B cell (primary cell): Measurements from ENCODE around the gene C19orf73. TPM values are rescaled to one million over a fixed set of nuclear protein-coding genes. Genes with fewer than 3 reads are reported as not detected.
"Not testable (repeated sequence)": the region's sequence is repeated elsewhere in the genome, so short reads cannot be mapped to it uniquely, and the experiment has no call there.

Experiments used
- ATAC-seq: fragments of 200-7000 bp; cut with Tn5 transposase; one replicate; pipeline ENCODE4 v1.10.0; 2021; ENCODE audit warnings: low read depth, mild to moderate bottlenecking, moderate number of reproducible peaks, moderate library complexity
- CTCF ChIA-PET: fragments of 350-600 bp; sonication (Branson Sonifier 250); formaldehyde crosslinking; loops from one replicate; lab custom pipeline; 2021; ENCODE audit warnings: antibody characterized with exemption, inconsistent platforms; lab: Charles Lee
- POLR2A ChIA-PET: fragments of 350-600 bp; sonication (Branson Sonifier 250); formaldehyde crosslinking; loops from one replicate; lab custom pipeline; 2021; ENCODE audit warnings: antibody characterized with exemption; lab: Charles Lee
- DNase-seq: peaks from one replicate; pipeline ENCODE4 v3.0.0; 2013
- H2AFZ ChIP-seq: 2 replicates; pipeline ENCODE4 v1.6.1; 2012; ENCODE audit warnings: mild to moderate bottlenecking, low read depth, low read length; ENCODE audit not compliant: insufficient read depth, poor library complexity, severe bottlenecking
- H3K27ac ChIP-seq, 2 donors: 1 replicate in 1 of 2; 2 replicates in 1 of 2; pipeline ENCODE4 v1.5.1; 2012 to 2013; ENCODE audit warnings: low read length in 2 of 2, mild to moderate bottlenecking in 2 of 2, moderate library complexity in 1 of 2
- H3K27me3 ChIP-seq, 4 experiments: fragments of 200-600 bp in 1 of 4; sonication (generic) in 1 of 4; replicated peaks in 1 of 4; 1 replicate in 2 of 4; 2 replicates in 2 of 4; pipeline versions ENCODE4 v1.6.1 to v1.7.0; 2013 to 2016; ENCODE audit warnings: low read length in 3 of 4, mild to moderate bottlenecking in 2 of 4, mixed read lengths in 1 of 4, moderate library complexity in 1 of 4; ENCODE audit not compliant: insufficient read depth in 4 of 4, control insufficient read depth in 3 of 4; ENCODE audit errors: control extremely low read depth in 1 of 4
- H3K36me3 ChIP-seq, 2 experiments: replicated peaks in 1 of 2; 1 replicate in 1 of 2; 2 replicates in 1 of 2; pipeline versions ENCODE4 v1.6.1 to v1.7.1; 2013; ENCODE audit warnings: low read length in 1 of 2; ENCODE audit not compliant: insufficient read depth in 2 of 2, control insufficient read depth in 1 of 2; ENCODE audit errors: control extremely low read depth in 1 of 2, extremely low read depth in 1 of 2
- H3K4me1 ChIP-seq, 2 donors: fragments of 200-600 bp in 1 of 2; sonication (generic) in 1 of 2; 1 replicate in 1 of 2; 2 replicates in 1 of 2; pipeline versions ENCODE4 v1.5.1 to v1.6.1; 2013 to 2017; ENCODE audit warnings: low read length in 2 of 2; ENCODE audit not compliant: control insufficient read depth in 2 of 2, insufficient read depth in 2 of 2
- H3K4me2 ChIP-seq: replicated peaks from 2 replicates; pipeline ENCODE3; 2012; ENCODE audit warnings: mild to moderate bottlenecking, low read depth, low read length; ENCODE audit not compliant: poor library complexity, severe bottlenecking
- H3K4me3 ChIP-seq, 5 experiments: fragments of 200-600 bp in 1 of 5; sonication (generic) in 1 of 5; 1 replicate in 3 of 5; 2 replicates in 2 of 5; pipeline versions ENCODE4 v1.5.1 to v1.7.0; 2011 to 2016; ENCODE audit warnings: low read length in 4 of 5, mild to moderate bottlenecking in 4 of 5, low read depth in 2 of 5, control low read depth in 1 of 5, moderate library complexity in 1 of 5; ENCODE audit not compliant: insufficient read depth in 1 of 5; ENCODE audit errors: control extremely low read depth in 1 of 5, extremely low read depth in 1 of 5
- H3K79me2 ChIP-seq: fragments of 200-600 bp; sonication (generic); one replicate; pipeline ENCODE4 v1.6.0; 2016; ENCODE audit warnings: low read length; ENCODE audit not compliant: control insufficient read depth, insufficient read depth
- H3K9ac ChIP-seq: fragments of 200-600 bp; sonication (generic); 2 replicates; pipeline ENCODE4 v1.6.1; 2017; ENCODE audit warnings: mild to moderate bottlenecking, low read length, moderate library complexity
- H3K9me3 ChIP-seq, 3 donors: one replicate each; pipeline versions ENCODE4 v1.6.1 to v1.7.1; 2013; ENCODE audit warnings: low read length in 2 of 3; ENCODE audit not compliant: control insufficient read depth in 2 of 3, insufficient read depth in 1 of 3; ENCODE audit errors: control extremely low read depth in 1 of 3
- H4K20me1 ChIP-seq: 2 replicates; pipeline ENCODE4 v1.6.0; 2012; ENCODE audit warnings: mild to moderate bottlenecking, low read length; ENCODE audit not compliant: insufficient read depth, control insufficient read depth, poor library complexity, severe bottlenecking
- H3K27ac Mint-ChIP-seq: one replicate; pipeline ENCODE4 v1.8.0; 2021; ENCODE audit warnings: mixed read lengths
- H3K27me3 Mint-ChIP-seq: one replicate; pipeline ENCODE4 v1.8.0; 2021; ENCODE audit warnings: mixed read lengths
- H3K4me1 Mint-ChIP-seq: one replicate; pipeline ENCODE4 v1.8.0; 2021; ENCODE audit warnings: mixed read lengths
- H3K4me3 Mint-ChIP-seq: one replicate; pipeline ENCODE4 v1.8.0; 2021; ENCODE audit warnings: mixed read lengths
- H3K9me3 Mint-ChIP-seq: one replicate; pipeline ENCODE4 v1.8.0; 2022; ENCODE audit warnings: mixed read lengths; ENCODE audit not compliant: insufficient read depth
- CTCF ChIP-seq: fragments of 200-600 bp; IDR thresholded peaks from one replicate; pipeline ENCODE4 v1.8.0; 2022; ENCODE audit warnings: antibody characterized with exemption, mild to moderate bottlenecking
- EZH2 ChIP-seq: IDR thresholded peaks from 2 replicates; pipeline ENCODE4 v1.6.1; 2012; ENCODE audit warnings: borderline replicate concordance, low read depth, mild to moderate bottlenecking, moderate library complexity, low read length; ENCODE audit not compliant: insufficient read depth, poor library complexity, severe bottlenecking
- WGBS: methylation state at CpG from one replicate; pipeline ENCODE4 v1.1.5; 2013; ENCODE audit warnings: missing lambda C conversion rate; ENCODE audit not compliant: insufficient coverage; 5-methylcytosine and 5-hydroxymethylcytosine counted together
- intact Hi-C: fragments of 100-400 bp; cut with micrococcal nuclease; formaldehyde crosslinking; loops from one replicate; pipeline ENCODE4 v1.10.0; 2022
- polyA plus RNA-seq: library from polyadenylated mRNA; depleted of rRNA; stranded (reverse); fragments of >200 nt; gene quantifications from 2 replicates; pipeline ENCODE4 v1.2.3, GENCODE V29; 2012
- total RNA-seq, 2 donors: library from RNA; stranded (reverse); fragments of 120-200 nt in 1 of 2; gene quantifications; 1 replicate in 1 of 2; 2 replicates in 1 of 2; pipeline versions ENCODE4 v1.2.3 to v1.2.4, GENCODE V29; 2013 to 2022

Gene C19orf73
- total and polyA plus RNA-seq, 2 donors (not counting 1 experiment from before 2014, with no cell fraction given): 3.9 to 8.2 TPM

- H3K36me3 ChIP-seq, H3K4me2 ChIP-seq, H3K27me3 Mint-ChIP-seq, intact Hi-C loops, H3K27ac Mint-ChIP-seq, H3K27ac ChIP-seq, DNase-seq, H3K9me3 ChIP-seq, H3K9ac ChIP-seq, H4K20me1 ChIP-seq, H3K79me2 ChIP-seq, ATAC-seq, H3K4me3 ChIP-seq, H2AFZ ChIP-seq, H3K9me3 Mint-ChIP-seq, H3K4me3 Mint-ChIP-seq: not testable (repeated sequence)
- 95% methylated on average over 8 of the region's 10 CpGs for WGBS
- peaks cover 0 to 11% (median 2%) of the 10 kb centered on the region in 4 experiments for H3K27me3 ChIP-seq
- ChIA-PET POLR2A (interaction anchor here (0.7 kb wide), 2 partner anchors 18 to 279 kb away, joined by 3 to 10 read pairs; no protein-coding TSS in a partner anchor), CTCF (interaction anchor here (0.7 to 2.2 kb wide), 3 partner anchors 24 to 472 kb away, joined by 3 to 7 read pairs (median 3); no protein-coding TSS in a partner anchor)
- peaks cover 26% of the 10 kb centered on the region for H3K4me1 Mint-ChIP-seq
- peaks cover 19 to 23% of the 10 kb centered on the region in 2 donors for H3K4me1 ChIP-seq
These were observed 2.9 kb upstream of the C19orf73 start for GRCh38 chr19:49121841-49122240.

DNA sequence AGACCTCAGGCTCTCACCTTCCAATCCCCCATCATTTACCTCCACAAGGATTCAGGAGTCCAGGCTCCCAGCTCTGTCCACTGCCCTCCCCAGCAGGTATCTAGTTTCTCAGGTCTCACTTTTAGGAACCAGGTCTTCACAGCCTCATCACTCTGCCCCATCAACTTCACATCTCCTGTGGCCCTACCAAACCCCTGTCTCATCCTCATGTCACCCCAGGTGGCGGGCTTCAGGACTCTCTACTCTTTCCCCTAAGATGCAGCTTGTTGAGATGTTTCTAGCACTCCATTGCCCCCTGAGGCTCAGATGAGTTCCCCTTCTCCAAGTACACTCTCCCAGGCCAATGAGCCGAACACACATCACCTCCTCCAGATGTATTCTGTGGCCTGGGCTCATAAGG lies 1.9 kb upstream of the C19orf73 start:
- no peaks in the 10 kb centered on the region for H3K9me3 Mint-ChIP-seq
- Histone ChIP-seq H4K20me1 (no peaks in the 10 kb centered on the region), H3K4me2 (no peak overlapping the region), H3K27me3 (peaks cover 0 to 11% (median 2%) of the 10 kb centered on the region in 4 experiments), H3K27ac (no peak overlapping the region), H3K36me3 (no peaks in the 10 kb centered on the region), H3K4me1 (peaks cover 19 to 23% of the 10 kb centered on the region in 2 donors), H3K9ac (no peak overlapping the region), H3K9me3 (no peaks in the 10 kb centered on the region), H3K79me2 (no peaks in the 10 kb centered on the region), H2AFZ (no peak overlapping the region), H3K4me3 (no peak overlapping the region)
- H3K4me1 Mint-ChIP-seq: peaks cover 33% of the 10 kb centered on the region
- ATAC-seq (no peak), DNase-seq (peak; percentile 34)
- intact Hi-C loops: no loop called here
- POLR2A ChIA-PET: no interaction called here
- H3K27me3 Mint-ChIP-seq: peaks cover 6% of the 10 kb centered on the region
- peak overlapping the region; percentile 39 for H3K27ac Mint-ChIP-seq
- CTCF ChIA-PET: interaction anchor here (0.6 to 2.2 kb wide), 4 partner anchors 23 to 473 kb away, joined by 3 to 7 read pairs (median 4); no protein-coding TSS in a partner anchor
- TF ChIP-seq EZH2: no peak
- TF ChIP-seq CTCF: no peak
- peak overlapping the region; percentile 78 for H3K4me3 Mint-ChIP-seq
- WGBS: 100% methylated on average over 1 of the region's 2 CpGs
